Measurements from ENCODE around the gene MBD5. TPM values are rescaled to one million over a fixed set of nuclear protein-coding genes. Genes with fewer than 3 reads are reported as not detected.

MBD5 gene
- total RNA-seq, 1 donor from 2014 or later, result 43.1 TPM

- DNase-seq, result no peak
Observed at GRCh38 chr2:148553332-148553887, 532.5 kb downstream of the MBD5 start.

GRCh38 chr2:148554459-148555247, 533.8 kb downstream of the MBD5 start:
- DNase-seq, result no peak

GRCh38 chr2:148555622-148556294, 534.9 kb downstream of the MBD5 start:
- DNase-seq, result no peak

GRCh38 chr2:148557844-148558436, 537.0 kb downstream of the MBD5 start:
- DNase-seq, result no peak

- no peak for DNase-seq
Observed at GRCh38 chr2:148560496-148560895, 539.6 kb downstream of the MBD5 start.

- no peak for DNase-seq
Observed at GRCh38 chr2:148561389-148561788, 540.5 kb downstream of the MBD5 start.

GRCh38 chr2:148565272-148565894, 544.5 kb downstream of the MBD5 start:
- DNase-seq, result no peak

Small RNA genes lying within 50 kb of the gene (small RNA-seq; reads per million reads assigned to genes)
- gene RF00554 (ENCODE audit: low replicate concordance), result not detected

Other genes with a start within 250 kb of the MBD5 start
- gene ACVR2A, start 176.1 kb upstream of the MBD5 start, total RNA-seq, result 52.9 TPM
- gene ORC4, start 354 bp upstream of the MBD5 start, total RNA-seq, result 47.6 TPM

Measured in skin of body (tissue), 3 donors.